ENCODE data around the gene BTG2. TPM values are rescaled to one million over a fixed set of nuclear protein-coding genes. Genes with fewer than 3 reads are reported as not detected.

The BTG2 gene
- total RNA-seq, 4 donors from 2014 or later = 160 to 319 (median 193) TPM

DNA sequence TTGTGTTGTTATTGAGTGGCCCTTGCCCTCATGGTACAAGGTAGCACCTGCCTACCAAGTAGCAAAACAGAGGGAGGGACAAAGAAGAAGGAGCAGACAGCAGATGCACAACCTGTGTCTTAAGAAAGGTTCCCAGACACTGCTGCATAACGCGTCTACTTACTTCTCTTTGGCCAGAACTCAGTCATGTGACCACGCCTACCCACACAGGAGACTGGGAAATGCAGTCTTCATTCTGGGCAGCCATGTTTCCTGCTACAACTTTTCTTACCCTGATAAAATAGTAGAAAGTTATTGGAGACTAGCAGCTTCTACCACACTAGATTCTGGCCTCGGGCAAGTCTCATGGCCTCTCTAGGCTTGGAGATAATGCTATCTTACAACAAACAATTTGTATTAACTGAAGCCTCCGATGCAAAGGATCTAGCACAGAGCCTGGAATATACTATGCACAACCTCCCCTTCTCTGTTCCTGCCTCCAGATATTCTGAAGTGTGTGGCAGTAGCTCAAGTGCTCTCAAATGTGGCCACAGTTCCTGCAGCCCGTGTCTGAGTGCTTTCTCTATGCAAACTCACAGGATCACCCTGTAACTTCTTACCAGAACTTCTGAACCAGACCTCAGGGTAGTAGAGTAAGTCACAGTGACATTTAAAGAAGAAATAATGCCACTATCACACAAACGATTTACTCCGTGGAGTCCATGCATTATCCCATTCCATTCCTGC lies 34.1 kb upstream of the BTG2 start:
- Histone ChIP-seq H3K36me3 (no peaks in the 10 kb centered on the region), H3K4me1 (peaks cover 59% of the 10 kb centered on the region), H3K27me3 (no peaks in the 10 kb centered on the region), H3K4me3 (no peak overlapping the region), H3K9me3 (no peaks in the 10 kb centered on the region), H3K27ac (no peak overlapping the region)
- no peak for DNase-seq (ENCODE audit: low spot score in 2 of 2)
- TF ChIP-seq EP300 (IDR thresholded peaks at IDR 0.05) (no peak), CTCF (IDR thresholded peaks at IDR 0.05) (no peak), POLR2AphosphoS5 (IDR thresholded peaks at IDR 0.05) (no peak), POLR2A (IDR thresholded peaks at IDR 0.05) (no peak)
- WGBS = 35% methylated on average over 8 of the region's 8 CpGs

GRCh38 chr1:203271962-203272632 lies 33.2 kb upstream of the BTG2 start:
- H3K27me3 ChIP-seq = no peaks in the 10 kb centered on the region
- H3K4me3 ChIP-seq = no peak overlapping the region
- H3K9me3 ChIP-seq = no peaks in the 10 kb centered on the region
- H3K27ac ChIP-seq = no peak overlapping the region
- peaks cover 69% of the 10 kb centered on the region for H3K4me1 ChIP-seq
- TF ChIP-seq POLR2A (IDR thresholded peaks at IDR 0.05) (no peak), CTCF (IDR thresholded peaks at IDR 0.05) (no peak), POLR2AphosphoS5 (IDR thresholded peaks at IDR 0.05) (no peak), EP300 (IDR thresholded peaks at IDR 0.05) (no peak)
- no peak for DNase-seq (ENCODE audit: low spot score in 2 of 2)
- no peaks in the 10 kb centered on the region for H3K36me3 ChIP-seq
- WGBS = 65% methylated on average over 6 of the region's 6 CpGs

GRCh38 chr1:203272633-203273205 lies 32.6 kb upstream of the BTG2 start:
- peaks cover 72% of the 10 kb centered on the region for H3K4me1 ChIP-seq
- 25% methylated on average over 15 of the region's 17 CpGs for WGBS
- H3K27ac ChIP-seq = no peak overlapping the region
- no peaks in the 10 kb centered on the region for H3K36me3 ChIP-seq
- H3K4me3 ChIP-seq = peak overlapping the region; percentile 26
- no peak for TF ChIP-seq CTCF (IDR thresholded peaks at IDR 0.05)
- no peak for TF ChIP-seq POLR2A (IDR thresholded peaks at IDR 0.05)
- no peak for TF ChIP-seq EP300 (IDR thresholded peaks at IDR 0.05)
- TF ChIP-seq POLR2AphosphoS5 (IDR thresholded peaks at IDR 0.05) = no peak
- no peak for DNase-seq (ENCODE audit: low spot score in 2 of 2)
- no peaks in the 10 kb centered on the region for H3K9me3 ChIP-seq
- H3K27me3 ChIP-seq = no peaks in the 10 kb centered on the region

DNA sequence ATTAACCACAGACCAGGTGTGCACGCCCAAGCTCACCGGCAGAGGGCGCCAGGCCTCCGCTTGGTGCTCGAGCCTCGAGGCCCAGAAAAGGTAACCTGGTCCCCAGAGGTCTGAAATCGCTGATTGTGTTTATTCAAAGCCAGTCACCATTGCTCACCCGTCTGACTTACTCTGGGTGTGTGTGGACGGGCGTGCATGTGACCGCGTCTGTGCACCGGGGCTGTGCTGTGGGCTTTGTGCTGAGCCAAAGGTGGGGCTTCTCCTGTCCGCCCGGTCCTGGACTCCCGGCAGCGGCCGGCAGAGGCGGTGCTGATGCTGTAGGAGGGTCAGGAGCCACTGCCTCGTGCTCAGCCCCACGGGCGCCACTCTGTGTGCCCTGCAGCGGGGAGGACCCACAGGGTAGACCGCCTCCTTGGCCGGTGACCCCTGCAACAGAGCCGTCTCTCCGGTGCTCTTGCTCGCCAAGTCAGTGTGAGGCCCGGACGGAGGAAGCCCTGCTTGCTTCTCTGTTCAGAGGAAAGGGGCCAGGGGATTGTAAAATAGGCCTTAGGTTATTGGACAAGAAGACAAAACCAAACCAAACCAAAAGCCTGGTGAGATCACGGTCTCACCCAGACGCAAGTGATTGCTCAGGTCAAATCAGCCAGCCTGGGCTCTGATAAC lies 32.0 kb upstream of the BTG2 start:
- no peaks in the 10 kb centered on the region for H3K9me3 ChIP-seq
- 24% methylated on average over 26 of the region's 32 CpGs for WGBS
- peak overlapping the region; percentile 26 for H3K4me3 ChIP-seq
- H3K4me1 ChIP-seq = peaks cover 76% of the 10 kb centered on the region
- H3K27me3 ChIP-seq = no peaks in the 10 kb centered on the region
- peak overlapping the region; percentile 86 for H3K27ac ChIP-seq
- DNase-seq (ENCODE audit: low spot score in 2 of 2) = peak; percentile 89 to 90
- no peaks in the 10 kb centered on the region for H3K36me3 ChIP-seq
- TF ChIP-seq POLR2AphosphoS5 (IDR thresholded peaks at IDR 0.05) (peak in 2 of 3 donors; percentile 54 to 88), EP300 (IDR thresholded peaks at IDR 0.05) (no peak), CTCF (IDR thresholded peaks at IDR 0.05) (peak; percentile 95 to 96), POLR2A (IDR thresholded peaks at IDR 0.05) (no peak)
